Measurements from ENCODE around the gene BBLN.

GRCh38 chr9:128205296-128205944 is 45.4 kb downstream of the BBLN start:
- TF ChIP-seq POLR2A (IDR thresholded peaks at IDR 0.05; ENCODE audit: extremely low read depth, insufficient read length) (no peak), CTCF (IDR thresholded peaks at IDR 0.05; ENCODE audit: low read depth, low read length) (no peak), MYC (IDR thresholded peaks at IDR 0.05; ENCODE audit: low read depth, low read length) (no peak)

Data from NB4 (cell line).